Tibial nerve (tissue), 4 donors: ENCODE data around the gene CACNA1E. TPM values are rescaled to one million over a fixed set of nuclear protein-coding genes. Genes with fewer than 3 reads are reported as not detected.
"Not testable (repeated sequence)": the region's sequence is repeated elsewhere in the genome, so short reads cannot be mapped to it uniquely, and the experiment has no call there.

Experiments used
- DNase-seq, 2 donors: peaks; one replicate each; pipeline ENCODE4 v3.0.0-alpha.2; 2019; ENCODE audit warnings: low spot score in 2 of 2
- H3K27ac ChIP-seq, 4 donors: fragments of 200-600 bp; sonication (generic) in 3 of 4; one replicate each; pipeline ENCODE4 v1.5.1; 2017 to 2019; ENCODE audit warnings: mild to moderate bottlenecking in 1 of 4
- H3K27me3 ChIP-seq, 2 donors: fragments of 200-600 bp; sonication (generic) in 1 of 2; one replicate each; pipeline versions ENCODE4 v1.5.1 to v1.6.0; 2017 to 2019
- H3K36me3 ChIP-seq, 3 donors: fragments of 200-600 bp; sonication (generic); one replicate each; pipeline ENCODE4 v1.5.1; 2018 to 2019
- H3K4me1 ChIP-seq, 4 donors: fragments of 200-600 bp; sonication (generic) in 3 of 4; one replicate each; pipeline ENCODE4 v1.5.1; 2017 to 2019
- H3K4me3 ChIP-seq, 4 donors: fragments of 200-600 bp; sonication (generic) in 3 of 4; one replicate each; pipeline ENCODE4 v1.5.1; 2017 to 2019; ENCODE audit warnings: mild to moderate bottlenecking in 1 of 4, moderate library complexity in 1 of 4
- H3K9me3 ChIP-seq, 4 donors: fragments of 200-600 bp; sonication (generic) in 3 of 4; one replicate each; pipeline ENCODE4 v1.5.1; 2017 to 2019
- CTCF ChIP-seq, 5 experiments: fragments of 200-600 bp in 3 of 5; fragments of 450-650 bp in 2 of 5; sonication (generic) in 3 of 5; IDR thresholded peaks; one replicate each; pipeline ENCODE4 v1.5.1; 2016 to 2019; ENCODE audit warnings: antibody characterized with exemption in 5 of 5, mild to moderate bottlenecking in 3 of 5, moderate library complexity in 2 of 5
- EP300 ChIP-seq, 2 donors: sonication (generic); formaldehyde crosslinking; IDR thresholded peaks; one replicate each; pipeline ENCODE4 v1.6.1; 2017; ENCODE audit warnings: antibody characterized with exemption in 2 of 2, mild to moderate bottlenecking in 1 of 2
- POLR2A ChIP-seq, 2 donors: fragments of 450-650 bp; IDR thresholded peaks; one replicate each; pipeline ENCODE4 v1.6.1; 2017; ENCODE audit warnings: antibody characterized with exemption in 2 of 2, mild to moderate bottlenecking in 2 of 2, moderate library complexity in 2 of 2
- WGBS, 2 donors: methylation state at CpG; one replicate each; pipeline ENCODE4 v1.1.5; 2018; 5-methylcytosine and 5-hydroxymethylcytosine counted together
- total RNA-seq, 4 donors: library from RNA; depleted of rRNA; stranded (reverse); fragments of >200 nt; gene quantifications; one replicate each; pipeline ENCODE4 v1.1.0, GENCODE V29; 2016

CACNA1E gene
- total RNA-seq, 4 donors from 2014 or later = not detected

DNA sequence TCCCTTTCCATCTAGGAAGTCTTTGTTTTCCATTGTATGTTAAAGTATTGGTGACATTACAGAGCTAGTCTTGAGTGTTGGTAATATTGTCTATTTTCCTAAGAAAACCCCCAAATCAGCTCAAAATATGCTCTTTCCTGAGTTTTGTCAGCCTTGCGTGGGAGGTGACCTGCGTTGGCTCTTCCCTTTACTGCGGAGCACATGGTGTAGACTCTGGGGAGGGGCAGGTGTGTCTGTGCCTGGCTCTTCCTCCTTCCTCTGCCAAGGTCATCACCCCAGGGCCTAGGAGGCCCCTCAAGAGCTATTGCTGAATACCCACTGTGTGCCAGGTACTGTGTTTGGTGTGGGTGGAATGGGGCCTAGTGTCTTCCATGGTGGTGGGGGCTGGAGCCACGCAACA, 33.4 kb downstream of the CACNA1E start:
- Histone ChIP-seq H3K9me3 (no peaks in the 10 kb centered on the region), H3K27me3 (no peaks in the 10 kb centered on the region), H3K4me1 (no peaks in the 10 kb centered on the region), H3K27ac (no peak overlapping the region), H3K36me3 (no peaks in the 10 kb centered on the region), H3K4me3 (no peak overlapping the region)
- 88 to 90% methylated on average over 4 of the region's 4 CpGs for WGBS, 2 donors
- TF ChIP-seq EP300 (IDR thresholded peaks at IDR 0.05) (no peak), CTCF (IDR thresholded peaks at IDR 0.05) (no peak), POLR2A (IDR thresholded peaks at IDR 0.05) (no peak)
- DNase-seq = no peak

GRCh38 chr1:181517181-181517875, 34.0 kb downstream of the CACNA1E start:
- H3K27me3 ChIP-seq = no peaks in the 10 kb centered on the region
- H3K36me3 ChIP-seq = no peaks in the 10 kb centered on the region

GRCh38 chr1:181518152-181518551, 34.8 kb downstream of the CACNA1E start:
- no peaks in the 10 kb centered on the region for H3K9me3 ChIP-seq
- no peak for DNase-seq
- H3K27me3 ChIP-seq = no peaks in the 10 kb centered on the region
- no peaks in the 10 kb centered on the region for H3K4me1 ChIP-seq
- no peak for TF ChIP-seq POLR2A (IDR thresholded peaks at IDR 0.05)
- no peak for TF ChIP-seq CTCF (IDR thresholded peaks at IDR 0.05)
- no peak for TF ChIP-seq EP300 (IDR thresholded peaks at IDR 0.05)
- no peak overlapping the region for H3K4me3 ChIP-seq
- H3K27ac ChIP-seq = no peak overlapping the region
- WGBS, 2 donors = 48 to 62% methylated on average over 2 of the region's 2 CpGs
- H3K36me3 ChIP-seq = no peaks in the 10 kb centered on the region

More at GRCh38 chr1:181517181-181517875, 34.0 kb downstream of the CACNA1E start:
- TF ChIP-seq POLR2A (IDR thresholded peaks at IDR 0.05) (no peak), CTCF (IDR thresholded peaks at IDR 0.05) (no peak), EP300 (IDR thresholded peaks at IDR 0.05) (no peak)
- WGBS, 2 donors = 43 to 46% methylated on average over 5 of the region's 5 CpGs
- Histone ChIP-seq H3K4me1 (no peaks in the 10 kb centered on the region), H3K9me3 (no peaks in the 10 kb centered on the region), H3K4me3 (no peak overlapping the region), H3K27ac (no peak overlapping the region)
- no peak for DNase-seq

- no peaks in the 10 kb centered on the region for H3K4me1 ChIP-seq
- 50 to 54% methylated on average over 2 of the region's 2 CpGs for WGBS, 2 donors
- H3K27ac ChIP-seq = no peak overlapping the region
- no peaks in the 10 kb centered on the region for H3K36me3 ChIP-seq
- H3K27me3 ChIP-seq = no peaks in the 10 kb centered on the region
- TF ChIP-seq POLR2A (IDR thresholded peaks at IDR 0.05) (no peak), CTCF (IDR thresholded peaks at IDR 0.05) (no peak), EP300 (IDR thresholded peaks at IDR 0.05) (no peak)
- no peak overlapping the region for H3K4me3 ChIP-seq
- H3K9me3 ChIP-seq = peaks cover 0 to 9% (median 0%) of the 10 kb centered on the region in 4 donors
- no peak for DNase-seq
These were observed 39.5 kb downstream of the CACNA1E start for GRCh38 chr1:181522864-181523263.

DNA sequence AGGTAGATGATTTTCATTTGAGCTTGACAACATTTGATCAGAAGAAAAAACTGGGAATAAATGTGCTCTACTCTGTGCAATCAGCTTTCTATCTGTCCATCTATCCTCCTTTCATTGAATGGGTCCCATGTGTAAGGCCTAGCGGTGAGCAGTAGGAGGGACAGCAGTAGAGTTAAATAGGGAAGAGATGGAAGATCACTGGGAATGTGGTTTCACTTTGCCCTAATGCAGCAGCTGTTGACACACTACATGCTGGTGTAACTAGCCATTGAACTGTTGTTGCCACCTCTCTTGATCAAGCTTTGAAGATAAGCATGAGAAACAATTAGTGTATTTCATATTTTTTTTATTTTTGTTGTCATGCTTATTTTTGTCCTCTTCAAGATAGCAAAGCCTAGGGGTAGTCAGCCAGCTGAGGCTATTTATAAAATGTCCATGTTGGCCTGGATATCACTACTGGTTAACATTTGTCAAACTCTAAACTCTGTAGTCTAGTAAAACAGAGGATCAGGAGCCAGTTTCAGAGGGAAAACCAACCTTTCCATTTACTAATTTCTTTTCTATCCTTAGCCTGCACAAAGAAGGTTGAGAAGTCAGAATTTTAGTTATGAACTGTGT, 41.9 kb downstream of the CACNA1E start:
- H3K4me3 ChIP-seq = no peak overlapping the region
- peaks cover 0 to 25% (median 0%) of the 10 kb centered on the region in 4 donors for H3K9me3 ChIP-seq
- no peaks in the 10 kb centered on the region for H3K4me1 ChIP-seq
- H3K27ac ChIP-seq = no peak overlapping the region
- H3K27me3 ChIP-seq = no peaks in the 10 kb centered on the region
- no peaks in the 10 kb centered on the region for H3K36me3 ChIP-seq
- DNase-seq = no peak
- TF ChIP-seq EP300 (IDR thresholded peaks at IDR 0.05) (no peak), CTCF (IDR thresholded peaks at IDR 0.05) (no peak), POLR2A (IDR thresholded peaks at IDR 0.05) (no peak)
- WGBS, 2 donors = 93 to 97% methylated on average over 1 of the region's 1 CpG

DNA sequence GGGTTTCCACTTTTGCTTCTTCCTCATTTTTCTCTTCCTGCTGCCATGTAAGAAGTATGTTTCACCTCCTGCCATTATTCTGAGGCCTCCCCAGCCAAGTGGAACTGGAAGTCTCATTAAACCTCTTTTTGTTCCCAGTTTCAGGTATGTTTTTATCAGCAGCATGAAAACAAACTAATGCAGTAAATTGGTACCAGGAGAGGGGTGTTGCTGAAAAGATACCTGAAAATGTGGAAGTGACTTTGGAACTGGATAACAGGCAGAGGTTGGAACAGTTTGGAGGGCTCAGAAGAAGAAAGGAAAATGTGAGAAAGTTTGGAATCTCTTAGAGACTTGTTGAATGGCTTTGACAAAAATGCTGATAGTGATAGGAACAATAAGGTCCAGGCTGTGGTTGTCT, 44.9 kb downstream of the CACNA1E start:
- not testable (repeated sequence) for H3K4me1 ChIP-seq, H3K4me3 ChIP-seq, H3K27ac ChIP-seq, DNase-seq, H3K36me3 ChIP-seq, H3K27me3 ChIP-seq
- H3K9me3 ChIP-seq = peaks cover 0 to 25% (median 0%) of the 10 kb centered on the region in 4 donors
